GM19238 (cell line): ENCODE results near the gene GPR78.

Experiments
- DNase-seq: peaks from one replicate; pipeline ENCODE4 v3.0.0; 2011; ENCODE audit warnings: low spot score; ENCODE audit not compliant: insufficient read length

GPR78 gene

DNA sequence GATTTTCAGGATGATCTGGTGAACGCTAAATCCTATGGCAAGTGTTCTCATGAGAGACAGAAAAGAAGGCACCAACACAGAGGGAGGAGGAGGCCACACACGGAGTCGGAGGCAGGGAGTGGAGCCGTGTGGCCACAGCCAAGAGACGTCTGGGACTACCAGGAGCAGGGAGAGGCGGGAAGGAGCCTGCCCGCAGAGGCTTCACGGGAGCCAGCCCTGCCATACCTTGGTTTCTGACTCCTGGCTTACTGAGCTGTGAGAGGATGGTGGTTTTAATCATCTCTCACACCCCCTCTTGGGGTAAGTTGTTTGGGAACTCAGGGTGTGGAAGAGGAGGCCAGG, 33.5 kb upstream of the GPR78 start:
- DNase-seq: no peak

GRCh38 chr4:8547108-8547911, 32.9 kb upstream of the GPR78 start:
- DNase-seq: peak; percentile 25

GRCh38 chr4:8547912-8548730, 32.1 kb upstream of the GPR78 start:
- no peak for DNase-seq

DNA sequence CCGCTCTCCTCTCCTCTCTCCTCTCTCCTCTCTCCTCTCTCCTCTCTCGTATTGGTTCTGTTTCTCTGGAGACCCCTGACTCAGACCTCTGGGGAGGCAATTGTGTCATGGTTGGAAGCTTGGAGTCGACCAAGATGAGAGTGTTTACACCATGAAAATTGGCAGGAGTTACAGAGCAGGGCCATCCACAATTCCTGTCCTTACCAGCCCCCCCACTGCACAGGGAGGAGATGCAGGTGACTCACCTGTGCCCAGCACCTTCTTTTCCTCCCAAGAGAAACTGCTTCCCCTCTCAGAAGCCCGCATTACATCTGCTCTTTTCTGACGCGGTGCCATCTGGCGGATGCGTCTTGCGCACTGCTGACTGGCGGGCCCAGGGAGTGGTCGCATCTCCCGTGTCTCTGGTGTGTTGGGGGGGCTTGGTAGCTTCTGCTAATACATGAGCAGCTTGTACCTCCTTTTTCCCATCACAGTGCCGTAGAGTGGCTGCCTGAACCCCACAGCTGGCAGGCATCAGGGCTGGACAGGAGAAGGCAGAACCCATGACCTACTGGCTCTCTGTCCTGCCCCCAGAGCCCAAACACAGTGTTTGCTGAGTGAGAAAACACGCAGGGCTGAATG, 31.4 kb upstream of the GPR78 start:
- DNase-seq: no peak

- no peak for DNase-seq
Measured at GRCh38 chr4:8549352-8549931, 30.8 kb upstream of the GPR78 start.

- DNase-seq: no peak
Measured at GRCh38 chr4:8550691-8551090, 29.5 kb upstream of the GPR78 start.

DNA sequence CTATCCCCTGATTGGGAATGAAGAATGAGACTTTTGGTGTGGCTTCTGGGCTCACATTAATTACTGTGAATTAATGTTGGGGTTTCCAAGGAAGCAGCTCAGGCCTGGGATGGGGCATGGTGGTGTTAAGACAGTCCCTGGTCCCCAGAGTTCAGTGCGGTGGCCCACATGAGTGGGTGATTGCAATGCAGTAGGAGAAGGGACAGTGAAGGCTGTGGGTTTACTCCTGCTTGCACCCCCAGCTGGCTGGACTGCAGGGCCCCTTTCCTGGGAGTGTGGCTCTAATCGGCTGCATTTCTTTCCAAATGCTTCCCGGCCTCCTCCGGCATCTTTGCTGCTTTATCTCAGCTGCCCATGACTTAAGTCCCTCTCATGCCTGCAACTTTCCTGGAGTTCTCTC, 28.2 kb upstream of the GPR78 start:
- no peak for DNase-seq

DNA sequence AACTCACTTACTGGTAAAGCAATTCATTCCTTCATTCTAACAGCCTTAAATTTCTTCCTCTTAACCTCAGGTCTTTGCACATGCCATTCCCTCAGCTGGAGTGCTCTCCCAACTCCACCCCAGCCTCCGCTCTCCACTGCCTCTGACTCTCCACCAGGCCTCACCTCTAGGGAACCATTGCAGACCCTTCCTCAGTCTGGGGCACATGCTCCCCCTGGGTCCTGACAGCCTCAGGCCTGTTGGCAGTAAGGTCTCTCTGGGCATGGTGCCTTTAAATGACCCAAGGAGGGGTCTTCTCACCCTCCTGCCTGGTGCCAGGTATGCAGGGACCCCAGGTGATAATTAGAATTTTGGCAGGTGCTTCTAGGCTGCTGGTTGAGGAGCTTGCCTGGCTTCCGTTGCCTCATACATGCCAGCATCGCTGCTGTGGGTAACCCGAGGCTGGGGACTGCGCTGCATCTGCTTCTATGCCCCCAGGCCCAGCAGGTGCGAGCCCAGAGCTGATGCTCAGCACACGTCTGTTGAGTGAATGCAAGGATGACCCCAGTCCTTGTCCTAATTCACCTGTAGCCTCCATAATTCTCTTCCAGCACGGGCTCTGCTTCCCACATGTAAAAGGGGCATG, 27.5 kb upstream of the GPR78 start:
- no peak for DNase-seq

DNA sequence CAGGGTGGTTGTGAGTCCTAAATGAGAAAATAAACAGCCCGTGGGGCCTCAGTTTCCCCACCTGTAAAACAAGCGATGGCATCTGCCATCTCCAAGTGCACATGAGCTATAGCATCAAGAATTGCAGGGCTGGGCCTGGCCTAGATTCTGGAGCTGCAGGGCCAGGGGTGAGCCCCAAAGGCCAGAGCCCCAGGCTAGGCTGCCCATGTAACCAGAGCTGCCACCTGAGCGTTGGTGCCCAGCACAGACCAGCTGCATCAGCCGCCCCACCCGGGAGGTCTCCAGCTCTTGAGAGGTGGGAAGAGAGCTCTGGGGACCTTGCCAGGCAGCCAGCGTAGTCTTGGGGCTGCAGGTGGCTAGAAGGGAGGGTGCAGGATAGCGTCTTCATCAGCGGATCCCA, 27.0 kb upstream of the GPR78 start:
- no peak for DNase-seq

DNA sequence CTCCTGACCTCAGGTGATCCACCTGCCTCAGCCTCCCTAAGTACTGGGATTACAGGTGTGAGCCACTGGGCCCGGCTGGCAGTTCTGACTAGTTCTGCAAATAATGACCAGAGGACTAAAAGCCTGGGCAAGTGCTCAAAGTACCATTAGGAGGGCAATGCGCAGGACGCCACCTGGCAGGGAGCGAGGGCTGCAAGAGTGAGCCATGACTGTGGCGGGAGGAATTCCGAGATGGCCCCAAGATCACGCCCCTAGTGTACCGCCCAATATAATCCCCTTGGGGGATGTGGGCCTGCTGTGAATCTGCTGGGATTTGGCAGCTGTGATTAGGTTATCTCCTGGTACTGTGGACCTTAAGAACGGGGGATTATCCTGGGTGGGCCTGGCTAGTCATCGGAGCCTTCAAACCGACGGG, 26.2 kb upstream of the GPR78 start:
- no peak for DNase-seq

GRCh38 chr4:8554555-8555100, 25.6 kb upstream of the GPR78 start:
- no peak for DNase-seq

DNA sequence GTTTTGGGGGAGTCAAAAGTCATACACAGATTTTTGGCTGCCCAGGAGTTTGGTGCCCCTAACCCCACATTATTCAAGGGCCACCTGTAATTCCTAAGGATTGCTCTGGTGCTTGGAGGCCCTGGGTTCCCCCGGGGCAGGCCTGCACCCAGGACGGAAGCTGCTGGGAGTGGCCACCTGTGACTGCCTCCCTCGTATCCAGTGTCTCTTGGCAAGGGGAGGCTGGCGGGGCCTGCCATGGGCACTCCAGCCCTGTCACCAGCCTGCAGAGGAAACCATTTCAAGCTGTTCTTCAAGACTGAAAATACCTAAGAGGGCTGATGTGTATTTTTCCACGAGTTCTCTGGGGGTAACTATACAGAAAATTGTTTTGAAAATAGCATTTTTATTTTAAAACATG, 24.5 kb upstream of the GPR78 start:
- DNase-seq: no peak

GRCh38 chr4:8556341-8557150, 23.6 kb upstream of the GPR78 start:
- no peak for DNase-seq

DNA sequence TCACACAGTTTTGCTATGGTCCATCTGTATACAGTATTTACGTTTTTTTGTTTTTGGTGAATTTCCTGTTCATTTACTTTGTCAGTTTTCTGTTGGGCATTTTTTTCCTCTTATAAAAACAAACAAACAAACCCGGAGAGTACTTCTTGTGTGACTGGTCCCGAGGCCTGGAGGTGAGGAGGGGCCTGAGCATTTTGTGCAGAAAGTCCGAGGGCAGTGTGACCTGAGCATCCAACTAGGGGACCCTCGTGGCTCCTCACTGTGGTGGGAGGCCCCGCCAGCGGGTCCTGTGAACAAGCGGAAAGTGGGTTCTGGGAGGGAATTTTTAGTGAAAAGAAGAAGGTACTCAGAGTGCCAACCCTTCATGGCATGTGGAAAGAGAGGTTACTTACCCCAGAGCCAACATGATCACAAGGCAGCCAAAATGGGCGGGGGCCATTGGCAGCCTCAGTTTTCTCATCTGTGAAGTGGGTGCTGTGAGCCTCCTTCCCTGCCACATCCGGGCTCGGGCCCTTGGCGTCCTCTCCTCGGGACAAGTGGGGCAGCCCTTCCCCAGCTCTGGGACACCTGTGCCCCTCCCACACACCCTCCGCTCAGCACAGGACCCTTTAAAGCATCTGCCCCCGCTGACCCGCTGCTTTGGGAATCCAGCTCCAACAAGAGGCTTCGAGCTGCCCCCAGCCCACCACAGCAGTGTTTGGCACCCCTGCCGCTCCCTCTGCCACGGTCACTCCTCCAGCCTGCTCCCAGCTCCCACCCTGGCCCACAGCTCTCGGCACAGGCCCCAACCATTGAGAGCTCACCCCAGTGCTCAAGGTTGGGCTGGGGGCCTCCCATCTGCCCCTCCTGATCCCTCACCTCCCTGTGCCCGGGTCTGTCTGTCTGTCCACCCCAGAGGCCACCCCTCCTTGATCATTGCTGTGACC, 22.8 kb upstream of the GPR78 start:
- no peak for DNase-seq

DNA sequence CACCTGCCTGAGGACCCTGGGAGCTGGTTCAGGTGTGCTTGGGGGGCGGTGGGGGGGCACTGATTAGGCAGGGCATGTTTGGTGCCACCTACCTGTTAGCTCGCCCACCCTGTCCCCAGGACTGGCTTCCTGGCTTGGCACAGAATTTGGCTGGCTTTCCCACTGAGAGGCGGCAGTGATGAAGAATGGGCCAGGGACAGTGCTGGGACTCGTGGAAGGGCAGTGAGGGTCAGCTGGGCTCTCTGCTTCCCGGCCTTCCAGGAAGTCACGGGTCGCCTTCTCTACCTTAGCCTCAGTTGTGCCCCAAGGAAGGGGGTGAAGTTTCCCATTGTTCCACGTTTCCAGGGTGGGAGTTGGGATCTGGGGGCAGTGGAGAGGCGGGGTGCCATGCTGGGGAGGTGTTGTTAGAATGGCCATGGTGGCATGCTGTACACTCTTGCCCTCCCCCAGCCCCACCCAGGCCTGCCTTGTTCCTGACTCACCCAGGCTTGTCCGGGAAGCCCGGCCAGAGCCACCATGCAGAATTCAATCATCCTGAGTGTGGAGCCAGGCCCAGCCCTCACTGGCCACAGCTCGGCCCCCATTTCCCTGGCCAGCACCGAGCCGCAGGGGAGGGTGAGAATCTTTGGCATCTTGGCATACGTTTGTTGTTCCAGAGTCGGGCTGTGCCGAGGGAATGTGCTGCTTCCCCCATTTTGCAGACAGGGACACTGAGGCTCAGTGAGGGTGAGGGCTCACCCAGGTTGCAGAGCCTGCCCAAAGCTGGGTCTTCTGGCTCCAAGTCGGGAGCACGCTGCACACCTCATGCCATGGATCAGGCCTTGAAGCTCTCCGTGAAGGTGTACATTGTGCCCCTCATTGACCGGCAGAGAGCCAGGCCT, 21.9 kb upstream of the GPR78 start:
- DNase-seq: no peak

DNA sequence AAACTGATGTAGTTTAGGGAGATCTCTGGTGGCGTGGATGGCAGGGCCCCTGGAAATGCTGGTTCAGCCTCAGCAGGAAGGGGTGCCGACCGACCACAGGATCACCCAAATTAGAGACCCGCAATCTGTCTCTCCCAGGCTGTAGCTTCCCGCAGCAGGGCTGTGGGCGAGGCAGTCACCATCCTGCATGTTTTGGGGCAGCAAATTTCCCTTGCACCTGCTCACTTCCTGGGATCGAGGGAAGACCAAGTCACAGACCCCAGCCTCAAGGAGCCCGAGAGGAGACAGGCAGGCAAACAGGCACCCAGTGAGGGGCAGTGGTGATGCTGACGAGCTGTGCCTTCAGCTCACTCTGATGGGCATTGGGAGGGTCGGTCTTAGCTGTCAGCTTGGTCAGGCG, 21.2 kb upstream of the GPR78 start:
- no peak for DNase-seq

DNA sequence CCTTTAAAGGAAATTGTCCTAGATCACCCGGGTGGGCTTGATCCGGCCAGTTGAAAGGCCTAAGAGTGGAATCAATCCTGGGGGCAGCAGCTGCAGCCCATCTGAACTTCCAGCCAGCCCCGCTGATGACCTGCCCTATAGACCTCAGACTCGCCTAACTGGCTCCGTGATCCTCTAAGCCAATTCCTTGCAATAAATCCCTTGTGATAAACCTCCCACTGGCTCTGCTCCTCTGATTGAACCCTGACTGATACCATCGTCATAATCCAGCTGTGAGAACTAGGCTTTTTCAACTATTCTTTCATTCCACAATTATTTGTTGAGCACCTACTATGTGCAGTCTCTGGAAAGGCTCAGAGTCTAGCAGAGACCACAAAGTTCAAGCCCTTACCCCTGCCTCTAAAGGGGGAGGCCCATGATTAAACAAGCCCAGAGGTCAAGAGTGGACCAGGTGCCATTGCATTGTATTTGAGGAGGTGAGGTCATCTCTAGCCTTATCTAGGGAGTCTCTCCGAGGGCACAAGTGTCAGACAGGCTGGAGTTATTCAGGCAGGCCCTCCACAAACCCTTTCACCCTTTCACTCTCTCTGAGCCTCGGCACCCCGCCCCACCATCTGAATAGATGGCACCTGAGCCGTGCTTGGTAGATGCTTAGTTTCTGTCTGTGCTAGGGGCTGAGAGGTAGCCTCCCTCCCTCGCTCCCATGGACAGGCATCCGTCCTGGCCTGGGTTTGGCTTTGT, 20.5 kb upstream of the GPR78 start:
- no peak for DNase-seq
